ENCODE measurements around the gene SYNGR3. TPM values are rescaled to one million over a fixed set of nuclear protein-coding genes. Genes with fewer than 3 reads are reported as not detected.
A peak's percentile ranks its signal among the peaks of the same experiment; 100 is the strongest.

The SYNGR3 gene
- total and polyA plus RNA-seq, 12 donors, result 0.15 to 2.5 (median 0.37) TPM; not detected in 2

GRCh38 chr16:1990351-1991134, 773 bp downstream of the SYNGR3 start:
- peak overlapping the region in 5 of 10 donors; percentile 10 to 60 (median 24) for H3K4me3 ChIP-seq
- TF ChIP-seq CTCF (IDR thresholded peaks at IDR 0.05), result no peak
- no peak for ATAC-seq
- DNase-seq, result peak in 1 of 2 donors; percentile 20
- H3K36me3 ChIP-seq, result peaks cover 0 to 19% (median 11%) of the 10 kb centered on the region in 9 donors
- H3K9me3 ChIP-seq, result no peaks in the 10 kb centered on the region
- no peak overlapping the region for H3K27ac ChIP-seq
- H3K4me1 ChIP-seq, result peaks cover 5 to 28% (median 22%) of the 10 kb centered on the region in 9 donors
- 2% methylated on average over 50 of the region's 50 CpGs for WGBS, 2 donors
- H3K27me3 ChIP-seq, result peaks cover 12 to 40% (median 36%) of the 10 kb centered on the region in 7 donors
- intact Hi-C loops (cut with DNase I), result no loop called here

- TF ChIP-seq CTCF (IDR thresholded peaks at IDR 0.05), result no peak
- H3K9me3 ChIP-seq, result no peaks in the 10 kb centered on the region
- WGBS, 2 donors, result 7 to 10% methylated on average over 18 of the region's 18 CpGs
- peaks cover 0 to 13% (median 5%) of the 10 kb centered on the region in 9 donors for H3K36me3 ChIP-seq
- intact Hi-C loops (cut with DNase I), result no loop called here
- ATAC-seq (peak in 3 of 8 donors; percentile 7 to 19 (median 18)), DNase-seq (peak in 1 of 2 donors; percentile 24)
- peak overlapping the region in 2 of 10 donors; percentile 53 to 60 for H3K4me3 ChIP-seq
- H3K27me3 ChIP-seq, result peaks cover 12 to 40% (median 36%) of the 10 kb centered on the region in 7 donors
- H3K4me1 ChIP-seq, result peaks cover 5 to 27% (median 22%) of the 10 kb centered on the region in 9 donors
- H3K27ac ChIP-seq, result no peak overlapping the region
Measured at GRCh38 chr16:1991135-1991551, 1.4 kb downstream of the SYNGR3 start.

- Histone ChIP-seq H3K36me3 (peaks cover 0 to 13% (median under 1%) of the 10 kb centered on the region in 9 donors), H3K4me1 (peaks cover 5 to 27% (median 22%) of the 10 kb centered on the region in 9 donors), H3K27ac (peak overlapping the region in 2 of 10 donors; percentile 14 to 77), H3K9me3 (no peaks in the 10 kb centered on the region), H3K27me3 (peaks cover 12 to 40% (median 36%) of the 10 kb centered on the region in 7 donors), H3K4me3 (peak overlapping the region in 9 of 10 donors; percentile 31 to 60 (median 50))
- intact Hi-C loops (cut with DNase I), result no loop called here
- ATAC-seq (peak in 2 of 8 donors; percentile 2 to 10), DNase-seq (no peak)
- no peak for TF ChIP-seq CTCF (IDR thresholded peaks at IDR 0.05)
- 13 to 16% methylated on average over 22 of the region's 22 CpGs for WGBS, 2 donors
Measured at GRCh38 chr16:1991588-1991947, 1.8 kb downstream of the SYNGR3 start.

GRCh38 chr16:1991948-1992703, 2.4 kb downstream of the SYNGR3 start:
- Histone ChIP-seq H3K36me3 (peaks cover 0 to 13% (median 5%) of the 10 kb centered on the region in 9 donors), H3K9me3 (no peaks in the 10 kb centered on the region), H3K27ac (peak overlapping the region in 2 of 10 donors; percentile 14 to 77), H3K27me3 (peaks cover 12 to 40% (median 36%) of the 10 kb centered on the region in 7 donors), H3K4me3 (peak overlapping the region in 9 of 10 donors; percentile 31 to 60 (median 50)), H3K4me1 (peaks cover 5 to 27% (median 22%) of the 10 kb centered on the region in 9 donors)
- 1 to 4% methylated on average over 54 to 95 of the region's 96 CpGs for WGBS, 2 donors
- intact Hi-C loops (cut with DNase I), result no loop called here
- DNase-seq (peak; percentile 93 to 98), ATAC-seq (peak; percentile 86 to 94 (median 90))
- TF ChIP-seq CTCF (IDR thresholded peaks at IDR 0.05), result peak in 2 of 9 donors; percentile 8 to 12
